CD14-positive monocyte (primary cell): ENCODE results near the gene ACTN4. TPM values are rescaled to one million over a fixed set of nuclear protein-coding genes. Genes with fewer than 3 reads are reported as not detected.

ENCODE experiments used
- DNase-seq, 3 donors: peaks; one replicate each; pipeline ENCODE4 v3.0.0-alpha.2; 2011 to 2022
- H2AFZ ChIP-seq: 2 replicates; pipeline ENCODE4 v1.6.0; 2012; ENCODE audit warnings: mild to moderate bottlenecking, low read depth, low read length, inconsistent platforms; ENCODE audit not compliant: insufficient read depth, poor library complexity, severe bottlenecking
- H3K27ac ChIP-seq, 2 donors: 1 replicate in 1 of 2; 2 replicates in 1 of 2; pipeline ENCODE4 v1.5.1; 2012 to 2013; ENCODE audit warnings: low read length in 2 of 2, control low read depth in 1 of 2, inconsistent platforms in 1 of 2, low read depth in 1 of 2, mild to moderate bottlenecking in 1 of 2
- H3K27me3 ChIP-seq, 2 donors: one replicate each; pipeline versions ENCODE4 v1.6.0 to v1.6.1; 2011 to 2013; ENCODE audit warnings: low read length in 2 of 2; ENCODE audit not compliant: control insufficient read depth in 2 of 2, insufficient read depth in 2 of 2
- H3K36me3 ChIP-seq, 2 donors: replicated peaks in 1 of 2; 1 replicate in 1 of 2; 2 replicates in 1 of 2; pipeline versions ENCODE4 v1.5.1 to v1.6.1; 2012 to 2013; ENCODE audit warnings: low read length in 2 of 2, control low read depth in 1 of 2, inconsistent platforms in 1 of 2, mild to moderate bottlenecking in 1 of 2; ENCODE audit not compliant: insufficient read depth in 2 of 2, control insufficient read depth in 1 of 2
- H3K4me1 ChIP-seq, 2 donors: 1 replicate in 1 of 2; 2 replicates in 1 of 2; pipeline versions ENCODE4 v1.5.1 to v1.6.1; 2012 to 2013; ENCODE audit warnings: low read length in 2 of 2, control low read depth in 1 of 2, inconsistent platforms in 1 of 2, mild to moderate bottlenecking in 1 of 2, moderate library complexity in 1 of 2; ENCODE audit not compliant: insufficient read depth in 2 of 2, control insufficient read depth in 1 of 2
- H3K4me2 ChIP-seq: replicated peaks from 2 replicates; pipeline ENCODE3; 2012; ENCODE audit warnings: low read length, moderate library complexity, mild to moderate bottlenecking; ENCODE audit not compliant: poor library complexity, severe bottlenecking; ENCODE audit errors: extremely low read depth
- H3K4me3 ChIP-seq, 3 experiments: fragments of 200-600 bp in 1 of 3; sonication (generic) in 1 of 3; replicated peaks in 1 of 3; 1 replicate in 2 of 3; 2 replicates in 1 of 3; pipeline ENCODE4 v1.5.1; 2011 to 2013; ENCODE audit warnings: low read length in 3 of 3, mild to moderate bottlenecking in 3 of 3, control low read depth in 2 of 3, low read depth in 2 of 3, inconsistent platforms in 1 of 3, moderate library complexity in 1 of 3
- H3K79me2 ChIP-seq: 2 replicates; pipeline ENCODE4 v1.6.0; 2012; ENCODE audit warnings: mild to moderate bottlenecking, control low read depth, inconsistent platforms, low read length, moderate library complexity; ENCODE audit not compliant: insufficient read depth
- H3K9ac ChIP-seq: 2 replicates; pipeline ENCODE4 v1.6.0; 2017; ENCODE audit warnings: low read length, mild to moderate bottlenecking; ENCODE audit not compliant: insufficient read depth, poor library complexity, severe bottlenecking
- H3K9me3 ChIP-seq, 2 donors: replicated peaks in 1 of 2; 1 replicate in 1 of 2; 2 replicates in 1 of 2; pipeline versions ENCODE4 v1.5.1 to v1.6.1; 2012 to 2013; ENCODE audit warnings: low read length in 2 of 2, control low read depth in 1 of 2; ENCODE audit not compliant: control insufficient read depth in 1 of 2, insufficient read depth in 1 of 2
- H4K20me1 ChIP-seq: 2 replicates; pipeline ENCODE4 v1.6.0; 2012; ENCODE audit warnings: mild to moderate bottlenecking, low read length, control low read depth, moderate library complexity; ENCODE audit not compliant: insufficient read depth
- H3K27ac Mint-ChIP-seq, 7 donors: one replicate each; pipeline ENCODE4 v1.8.0; 2020; ENCODE audit warnings: mild to moderate bottlenecking in 7 of 7, mixed read lengths in 7 of 7, moderate library complexity in 6 of 7, inconsistent platforms in 2 of 7
- H3K27me3 Mint-ChIP-seq, 3 donors: one replicate each; pipeline ENCODE4 v1.8.0; 2021 to 2022; ENCODE audit warnings: low read depth in 3 of 3, mild to moderate bottlenecking in 3 of 3, mixed read lengths in 3 of 3, moderate library complexity in 3 of 3, inconsistent platforms in 1 of 3
- H3K36me3 Mint-ChIP-seq, 2 donors: one replicate each; pipeline ENCODE4 v1.8.0; 2020; ENCODE audit warnings: mixed read lengths in 2 of 2, inconsistent platforms in 1 of 2, mild to moderate bottlenecking in 1 of 2
- H3K4me1 Mint-ChIP-seq: one replicate; pipeline ENCODE4 v1.8.0; 2020; ENCODE audit warnings: mild to moderate bottlenecking, mixed read lengths
- H3K4me3 Mint-ChIP-seq, 2 donors: one replicate each; pipeline ENCODE4 v1.8.0; 2020; ENCODE audit warnings: mild to moderate bottlenecking in 2 of 2, mixed read lengths in 2 of 2, moderate library complexity in 1 of 2
- H3K9me3 Mint-ChIP-seq, 7 donors: one replicate each; pipeline ENCODE4 v1.8.0; 2020 to 2022; ENCODE audit warnings: mixed read lengths in 7 of 7, mild to moderate bottlenecking in 6 of 7, moderate library complexity in 6 of 7, inconsistent platforms in 2 of 7
- WGBS: methylation state at CpG from one replicate; pipeline ENCODE4 v1.1.5; 2013; ENCODE audit warnings: missing lambda C conversion rate; ENCODE audit not compliant: insufficient coverage; 5-methylcytosine and 5-hydroxymethylcytosine counted together
- intact Hi-C, 2 donors: fragments of 100-400 bp; cut with micrococcal nuclease; formaldehyde crosslinking; loops; one replicate each; pipeline versions ENCODE4 v1.15.0 to v1.15.1; 2023
- polyA plus RNA-seq, 3 donors: library from polyadenylated mRNA; depleted of rRNA in 1 of 3; unstranded in 2 of 3; stranded (reverse) in 1 of 3; fragments of 300-500 nt in 2 of 3; fragments of >200 nt in 1 of 3; fragmentation: Illumina TruSeq in 2 of 3; gene quantifications; 1 replicate in 2 of 3; 2 replicates in 1 of 3; pipeline ENCODE4 v1.2.3, GENCODE V29; 2012 to 2021
- TF ChIP-seq, protein P1 (sequence below): fragments of 200-600 bp; IDR thresholded peaks from one replicate; pipeline ENCODE4 v1.8.0; 2022; ENCODE audit warnings: antibody characterized with exemption, mild to moderate bottlenecking

Gene ACTN4
- polyA plus RNA-seq, 3 donors: 8.4 to 177 (median 16.0) TPM

- H3K36me3 Mint-ChIP-seq: peaks cover 37 to 40% of the 10 kb centered on the region in 2 donors
- 91% methylated on average over 7 of the region's 7 CpGs for WGBS
- no peak overlapping the region for H3K4me2 ChIP-seq
These were observed 31.5 kb downstream of the ACTN4 start for GRCh38 chr19:38678891-38679494.

GRCh38 chr19:38679839-38680238 lies 32.4 kb downstream of the ACTN4 start:
- Histone ChIP-seq H3K9me3 (no peaks in the 10 kb centered on the region), H3K4me1 (peaks cover 72 to 87% of the 10 kb centered on the region in 2 donors), H3K27me3 (no peaks in the 10 kb centered on the region), H3K27ac (peak overlapping the region; percentile 59 to 66), H3K79me2 (peaks cover 98% of the 10 kb centered on the region), H4K20me1 (peaks cover 53% of the 10 kb centered on the region), H3K9ac (no peak overlapping the region), H3K36me3 (peaks cover 0 to 22% of the 10 kb centered on the region in 2 donors), H3K4me2 (no peak overlapping the region), H2AFZ (no peak overlapping the region), H3K4me3 (no peak overlapping the region)
- intact Hi-C loops: loop anchor here in 1 of 2 donors (5.0 kb wide), 1 partner anchor 722 kb away; no protein-coding TSS in a partner anchor
- Mint-ChIP-seq H3K27me3 (peaks cover 0 to 1% (median 0%) of the 10 kb centered on the region in 3 donors), H3K9me3 (no peaks in the 10 kb centered on the region), H3K27ac (peak overlapping the region; percentile 73 to 96 (median 87)), H3K4me1 (peaks cover 94% of the 10 kb centered on the region), H3K4me3 (no peak overlapping the region), H3K36me3 (peaks cover 37 to 40% of the 10 kb centered on the region in 2 donors)
- TF ChIP-seq, protein P1, sequence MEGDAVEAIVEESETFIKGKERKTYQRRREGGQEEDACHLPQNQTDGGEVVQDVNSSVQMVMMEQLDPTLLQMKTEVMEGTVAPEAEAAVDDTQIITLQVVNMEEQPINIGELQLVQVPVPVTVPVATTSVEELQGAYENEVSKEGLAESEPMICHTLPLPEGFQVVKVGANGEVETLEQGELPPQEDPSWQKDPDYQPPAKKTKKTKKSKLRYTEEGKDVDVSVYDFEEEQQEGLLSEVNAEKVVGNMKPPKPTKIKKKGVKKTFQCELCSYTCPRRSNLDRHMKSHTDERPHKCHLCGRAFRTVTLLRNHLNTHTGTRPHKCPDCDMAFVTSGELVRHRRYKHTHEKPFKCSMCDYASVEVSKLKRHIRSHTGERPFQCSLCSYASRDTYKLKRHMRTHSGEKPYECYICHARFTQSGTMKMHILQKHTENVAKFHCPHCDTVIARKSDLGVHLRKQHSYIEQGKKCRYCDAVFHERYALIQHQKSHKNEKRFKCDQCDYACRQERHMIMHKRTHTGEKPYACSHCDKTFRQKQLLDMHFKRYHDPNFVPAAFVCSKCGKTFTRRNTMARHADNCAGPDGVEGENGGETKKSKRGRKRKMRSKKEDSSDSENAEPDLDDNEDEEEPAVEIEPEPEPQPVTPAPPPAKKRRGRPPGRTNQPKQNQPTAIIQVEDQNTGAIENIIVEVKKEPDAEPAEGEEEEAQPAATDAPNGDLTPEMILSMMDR: no peak
- peak; percentile 76 to 94 (median 77) for DNase-seq
- no CpG with 5 or more reads among the region's 4 CpGs for WGBS

More at GRCh38 chr19:38678891-38679494, 31.5 kb downstream of the ACTN4 start:
- Histone ChIP-seq H3K27ac (peak overlapping the region; percentile 59 to 66), H3K4me3 (no peak overlapping the region), H3K27me3 (no peaks in the 10 kb centered on the region), H3K36me3 (peaks cover 0 to 22% of the 10 kb centered on the region in 2 donors), H3K79me2 (peaks cover 99% of the 10 kb centered on the region), H3K9me3 (no peaks in the 10 kb centered on the region), H4K20me1 (peaks cover 62% of the 10 kb centered on the region), H3K9ac (no peak overlapping the region), H3K4me1 (peaks cover 72 to 87% of the 10 kb centered on the region in 2 donors), H2AFZ (no peak overlapping the region)
- intact Hi-C loops: no loop called here
- DNase-seq: no peak
- TF ChIP-seq, protein P1: no peak
- Mint-ChIP-seq H3K4me1 (peaks cover 94% of the 10 kb centered on the region), H3K27me3 (peaks cover 0 to 1% (median 0%) of the 10 kb centered on the region in 3 donors), H3K4me3 (peak overlapping the region in 1 of 2 donors; percentile 25), H3K9me3 (no peaks in the 10 kb centered on the region), H3K27ac (peak overlapping the region; percentile 73 to 96 (median 87))
